ENCODE measurements around the gene CYFIP1. TPM values are rescaled to one million over a fixed set of nuclear protein-coding genes. Genes with fewer than 3 reads are reported as not detected.

CYFIP1 gene
- total RNA-seq, 1 experiment from 2014 or later, result 80.3 TPM

DNA sequence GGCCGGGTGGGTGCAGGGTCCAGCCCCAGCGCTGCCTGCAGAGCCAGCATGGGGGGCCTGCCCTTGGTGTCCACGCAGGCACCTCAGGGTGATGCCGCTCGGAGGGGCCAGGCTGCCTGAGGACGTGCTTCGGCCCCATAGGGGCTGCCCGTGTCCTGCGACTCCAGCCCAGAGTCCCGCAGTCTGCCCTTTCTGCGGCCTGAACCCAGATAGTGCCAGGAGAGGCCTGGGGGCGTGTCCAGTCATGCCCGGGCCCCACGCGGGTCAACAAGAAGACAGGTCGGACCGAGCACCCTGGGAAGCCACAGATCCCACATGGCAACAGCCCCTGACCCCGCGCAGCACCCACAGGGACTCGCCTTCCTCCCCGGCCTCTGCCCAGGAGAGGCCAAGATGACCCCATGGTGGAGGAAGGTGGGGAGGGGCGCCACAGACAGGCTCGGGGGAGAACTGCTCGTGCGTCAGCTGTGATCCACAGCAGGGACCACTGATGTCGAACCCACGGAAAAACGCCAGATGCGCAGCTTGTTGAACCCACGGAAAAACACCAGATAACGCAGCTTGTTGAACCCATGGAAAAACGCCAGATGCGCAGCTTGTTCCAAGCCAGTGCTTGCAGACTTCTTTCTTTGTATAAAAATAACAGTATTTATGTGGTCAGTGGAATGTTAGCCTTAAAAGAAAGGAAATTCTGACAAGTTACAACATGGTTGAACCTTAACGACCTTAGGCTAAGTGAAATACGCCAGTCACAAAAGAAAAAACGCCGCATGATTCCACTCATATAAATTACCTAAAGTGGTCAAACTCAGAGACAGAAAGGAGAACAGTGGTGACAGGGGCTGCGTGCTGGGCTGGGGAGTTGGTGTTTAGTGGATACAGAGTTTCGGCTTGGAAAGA lies 28.5 kb downstream of the CYFIP1 start:
- intact Hi-C loops (cut with micrococcal nuclease), result no loop called here
- TF ChIP-seq, protein P1, sequence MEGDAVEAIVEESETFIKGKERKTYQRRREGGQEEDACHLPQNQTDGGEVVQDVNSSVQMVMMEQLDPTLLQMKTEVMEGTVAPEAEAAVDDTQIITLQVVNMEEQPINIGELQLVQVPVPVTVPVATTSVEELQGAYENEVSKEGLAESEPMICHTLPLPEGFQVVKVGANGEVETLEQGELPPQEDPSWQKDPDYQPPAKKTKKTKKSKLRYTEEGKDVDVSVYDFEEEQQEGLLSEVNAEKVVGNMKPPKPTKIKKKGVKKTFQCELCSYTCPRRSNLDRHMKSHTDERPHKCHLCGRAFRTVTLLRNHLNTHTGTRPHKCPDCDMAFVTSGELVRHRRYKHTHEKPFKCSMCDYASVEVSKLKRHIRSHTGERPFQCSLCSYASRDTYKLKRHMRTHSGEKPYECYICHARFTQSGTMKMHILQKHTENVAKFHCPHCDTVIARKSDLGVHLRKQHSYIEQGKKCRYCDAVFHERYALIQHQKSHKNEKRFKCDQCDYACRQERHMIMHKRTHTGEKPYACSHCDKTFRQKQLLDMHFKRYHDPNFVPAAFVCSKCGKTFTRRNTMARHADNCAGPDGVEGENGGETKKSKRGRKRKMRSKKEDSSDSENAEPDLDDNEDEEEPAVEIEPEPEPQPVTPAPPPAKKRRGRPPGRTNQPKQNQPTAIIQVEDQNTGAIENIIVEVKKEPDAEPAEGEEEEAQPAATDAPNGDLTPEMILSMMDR (conservative IDR thresholded peaks at IDR 0.05; ENCODE audit: low read depth, low read length), result no peak
- TF ChIP-seq EZH2 (IDR thresholded peaks at IDR 0.05; ENCODE audit: low read length, unreplicated experiment), result no peak
- no peak for TF ChIP-seq EZH2phosphoT487 (IDR thresholded peaks at IDR 0.05; ENCODE audit: borderline replicate concordance, low read length)
- DNase-seq (no peak), ATAC-seq (no peak)
- POLR2A ChIA-PET (ENCODE audit: unreplicated experiment), result no interaction called here
- H3K9me3 ChIP-seq (ENCODE audit: low read length), result no peaks in the 10 kb centered on the region
- H2AFZ ChIP-seq (ENCODE audit: low read length), result no peak overlapping the region
- H3K79me2 ChIP-seq (ENCODE audit: low read length), result peaks cover 96% of the 10 kb centered on the region
- H3K9ac ChIP-seq (ENCODE audit: low read length), result no peak overlapping the region
- H3K4me1 ChIP-seq (ENCODE audit: insufficient read depth, low read length), result no peaks in the 10 kb centered on the region
- H3K9me2 ChIP-seq (replicated peaks; ENCODE audit: low read length), result no peaks in the 10 kb centered on the region
- H3K4me2 ChIP-seq (ENCODE audit: low read length), result no peak overlapping the region
- H3F3A ChIP-seq (ENCODE audit: low read length, unreplicated experiment), result no peaks in the 10 kb centered on the region
- no peaks in the 10 kb centered on the region for H3K27me3 ChIP-seq (ENCODE audit: low read length)
- peaks cover 7% of the 10 kb centered on the region; the same call in 1 of the 2 replicates for H4K20me1 ChIP-seq (ENCODE audit: low read length)
- no peak overlapping the region for H3K4me3 ChIP-seq (ENCODE audit: low read length)
- BruUV-seq (replicated peaks), result no TSS peak
- no peak overlapping the region for H3K27ac ChIP-seq (ENCODE audit: low read length)
- CTCF ChIA-PET, result no interaction called here
- no peaks in the 10 kb centered on the region; the same call in 1 of the 2 replicates for H3K36me3 ChIP-seq (ENCODE audit: low read depth, low read length)

DNA sequence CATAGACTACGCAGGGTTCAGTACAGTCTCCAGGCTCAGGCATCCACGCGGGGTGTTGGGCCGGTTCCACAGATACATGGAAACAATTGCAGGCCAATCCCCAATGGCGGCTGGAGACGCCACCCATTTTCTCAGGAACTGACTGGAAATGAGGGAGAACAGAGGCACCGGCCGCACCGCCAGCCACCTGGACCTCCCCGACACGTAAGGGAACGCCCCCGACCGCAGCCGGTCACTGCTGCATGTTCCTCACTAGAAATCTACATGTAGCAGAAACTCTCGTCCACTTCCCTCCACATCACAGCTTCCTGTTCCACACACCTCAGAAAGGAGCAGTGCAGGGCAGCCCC lies 29.2 kb downstream of the CYFIP1 start:
- no peaks in the 10 kb centered on the region for H3K9me3 ChIP-seq (ENCODE audit: low read length)
- BruUV-seq (replicated peaks), result no TSS peak
- no peaks in the 10 kb centered on the region; the same call in 1 of the 2 replicates for H3K36me3 ChIP-seq (ENCODE audit: low read depth, low read length)
- DNase-seq, result no peak
- intact Hi-C loops (cut with micrococcal nuclease), result no loop called here
- TF ChIP-seq, protein P1 (conservative IDR thresholded peaks at IDR 0.05; ENCODE audit: low read depth, low read length), result no peak
- TF ChIP-seq EZH2phosphoT487 (IDR thresholded peaks at IDR 0.05; ENCODE audit: borderline replicate concordance, low read length), result no peak
- TF ChIP-seq EZH2 (IDR thresholded peaks at IDR 0.05; ENCODE audit: low read length, unreplicated experiment), result no peak
- H3K4me1 ChIP-seq (ENCODE audit: insufficient read depth, low read length), result no peaks in the 10 kb centered on the region
- no peak overlapping the region for H3K9ac ChIP-seq (ENCODE audit: low read length)
- H3K4me3 ChIP-seq (ENCODE audit: low read length), result no peak overlapping the region
- H3K79me2 ChIP-seq (ENCODE audit: low read length), result peaks cover 91% of the 10 kb centered on the region
- no peaks in the 10 kb centered on the region for H3F3A ChIP-seq (ENCODE audit: low read length, unreplicated experiment)
- no peaks in the 10 kb centered on the region for H3K9me2 ChIP-seq (replicated peaks; ENCODE audit: low read length)
- ChIA-PET CTCF (no interaction called here), POLR2A (ENCODE audit: unreplicated experiment) (no interaction called here)
- ATAC-seq, result no peak
- no peak overlapping the region for H3K27ac ChIP-seq (ENCODE audit: low read length)
- H3K27me3 ChIP-seq (ENCODE audit: low read length), result no peaks in the 10 kb centered on the region
- H2AFZ ChIP-seq (ENCODE audit: low read length), result no peak overlapping the region
- peaks cover 7% of the 10 kb centered on the region; the same call in 1 of the 2 replicates for H4K20me1 ChIP-seq (ENCODE audit: low read length)
- H3K4me2 ChIP-seq (ENCODE audit: low read length), result no peak overlapping the region

Data from PC-3 (cell line).